HepG2 (cell line): Measurements from ENCODE around the gene CBX2. TPM values are rescaled to one million over a fixed set of nuclear protein-coding genes. Genes with fewer than 3 reads are reported as not detected.

Experiments
- DPF2 ChIP-seq: sonication (generic); formaldehyde crosslinking; IDR thresholded peaks from 2 replicates; pipeline ENCODE4 v1.4.0; 2020; ENCODE audit warnings: mild to moderate bottlenecking, low read depth, missing genetic modification reagents, borderline replicate concordance
- DR1 ChIP-seq: sonication (generic); formaldehyde crosslinking; IDR thresholded peaks from 2 replicates; pipeline ENCODE4 v1.8.0; 2021; ENCODE audit warnings: mild to moderate bottlenecking, missing genetic modification reagents, inconsistent platforms
- ELF4 ChIP-seq: sonication (generic); formaldehyde crosslinking; IDR thresholded peaks from 2 replicates; pipeline ENCODE4 v1.5.0; 2020; ENCODE audit warnings: missing genetic modification reagents, mild to moderate bottlenecking, moderate library complexity, borderline replicate concordance
- FOXJ3 ChIP-seq: sonication (generic); formaldehyde crosslinking; IDR thresholded peaks from 2 replicates; pipeline ENCODE4 v1.4.0; 2020; ENCODE audit warnings: missing genetic modification reagents, mild to moderate bottlenecking, borderline replicate concordance
- GTF2F1 ChIP-seq: fragments of 150-350 bp; IDR thresholded peaks from 2 replicates; pipeline ENCODE4 v1.6.1; 2014; ENCODE audit warnings: low read length
- HCFC1 ChIP-seq: fragments of 150-350 bp; IDR thresholded peaks from 2 replicates; pipeline ENCODE4 v1.6.1; 2014; ENCODE audit warnings: low read depth, low read length
- KDM6A ChIP-seq: IDR thresholded peaks from 2 replicates; pipeline ENCODE4 v1.6.1; 2016; ENCODE audit warnings: low read depth
- LRRFIP1 ChIP-seq: sonication (generic); formaldehyde crosslinking; conservative IDR thresholded peaks from 2 replicates; pipeline ENCODE4 v1.4.0; 2020; ENCODE audit warnings: missing genetic modification reagents
- MLXIP ChIP-seq: sonication (generic); formaldehyde crosslinking; IDR thresholded peaks from 2 replicates; pipeline ENCODE4 v1.9.0; 2021; ENCODE audit warnings: missing genetic modification reagents, borderline replicate concordance
- MYC ChIP-seq: sonication (generic); formaldehyde crosslinking; IDR thresholded peaks from 2 replicates; pipeline ENCODE4 v1.9.0; 2021; ENCODE audit warnings: missing genetic modification reagents, borderline replicate concordance
- TARDBP ChIP-seq: sonication (generic); formaldehyde crosslinking; IDR thresholded peaks from 2 replicates; pipeline ENCODE4 v1.8.0; 2022; ENCODE audit warnings: mild to moderate bottlenecking, missing genetic modification reagents
- ZFP36L1 ChIP-seq: sonication (generic); formaldehyde crosslinking; IDR thresholded peaks from 2 replicates; pipeline ENCODE4 v1.8.0; 2022; ENCODE audit warnings: mild to moderate bottlenecking, missing genetic modification reagents, moderate library complexity
- ZNF263 ChIP-seq: sonication (generic); formaldehyde crosslinking; IDR thresholded peaks from 2 replicates; pipeline ENCODE4 v1.4.0; 2020; ENCODE audit warnings: missing genetic modification reagents
- ZNF343 ChIP-seq: sonication (generic); formaldehyde crosslinking; IDR thresholded peaks from 2 replicates; pipeline ENCODE4 v1.4.0; 2020; ENCODE audit warnings: mild to moderate bottlenecking, missing genetic modification reagents
- ZNF510 ChIP-seq: sonication (generic); formaldehyde crosslinking; IDR thresholded peaks from 2 replicates; pipeline ENCODE4 v1.4.0; 2020; ENCODE audit warnings: low read depth, mild to moderate bottlenecking, missing genetic modification reagents
- ZNF550 ChIP-seq: sonication (generic); formaldehyde crosslinking; IDR thresholded peaks from 2 replicates; pipeline ENCODE4 v1.4.0; 2020; ENCODE audit warnings: mild to moderate bottlenecking, missing genetic modification reagents, borderline replicate concordance
- ZNF609 ChIP-seq: sonication (generic); formaldehyde crosslinking; IDR thresholded peaks from 2 replicates; pipeline ENCODE4 v1.4.0; 2020; ENCODE audit warnings: mild to moderate bottlenecking, missing genetic modification reagents, borderline replicate concordance
- ZNF782 ChIP-seq: sonication (generic); formaldehyde crosslinking; IDR thresholded peaks from 2 replicates; pipeline ENCODE4 v1.4.0; 2020; ENCODE audit warnings: missing genetic modification reagents, mild to moderate bottlenecking, borderline replicate concordance
- ZSCAN21 ChIP-seq: sonication (generic); formaldehyde crosslinking; IDR thresholded peaks from 2 replicates; pipeline ENCODE4 v1.8.0; 2022; ENCODE audit warnings: mild to moderate bottlenecking, missing genetic modification reagents, moderate library complexity, borderline replicate concordance
- polyA plus RNA-seq, 8 experiments: library from polyadenylated mRNA; depleted of rRNA in 3 of 8; stranded (reverse) in 7 of 8; unstranded in 1 of 8; fragments of >200 nt; fragmentation: Illumina TruSeq in 4 of 8; extraction: Trizol in 4 of 8; gene quantifications; 2 replicates each; pipeline versions ENCODE4 v1.2.1 to v1.2.3, GENCODE V29; 2011 to 2016; ENCODE audit warnings: low read depth in 4 of 8, missing spikeins in 1 of 8, mixed read lengths in 1 of 8; ENCODE audit not compliant: insufficient read depth in 1 of 8
- total RNA-seq, 5 experiments: library from RNA; depleted of rRNA; stranded (reverse); fragments of >200 nt; fragmentation: Illumina TruSeq; extraction: Trizol; gene quantifications; 2 replicates each; pipeline ENCODE4 v1.2.3, GENCODE V29; 2016; ENCODE audit warnings: low read depth in 1 of 5

The CBX2 gene
- total and polyA plus RNA-seq, 2 of the 13 experiments (the other 11 are each of a cell fraction or from before 2014, with no cell fraction given): 14.5 to 31.1 TPM

- TF ChIP-seq LRRFIP1 (no peak), ZNF609 (CRISPR knock-in tag) (0 out of 2 replicates have a peak, but pooled peaks have one; percentile 27), ZNF550 (CRISPR knock-in tag) (0 out of 2 replicates have a peak, but pooled peaks have one; percentile 47), DR1 (CRISPR knock-in tag) (no peak), MYC (CRISPR knock-in tag) (peak; percentile 67; the same call in 1 of the 2 replicates), ZNF782 (CRISPR knock-in tag) (peak; percentile 40; the same call in 1 of the 2 replicates), DPF2 (CRISPR knock-in tag) (no peak), ZNF343 (CRISPR knock-in tag) (peak; percentile 18; the same call in 1 of the 2 replicates), ZFP36L1 (no peak), HCFC1 (no peak), ZNF510 (CRISPR knock-in tag) (no peak), FOXJ3 (CRISPR knock-in tag) (no peak), ELF4 (CRISPR knock-in tag) (no peak), KDM6A (CRISPR knock-in tag) (no peak), ZNF263 (CRISPR knock-in tag) (no peak), GTF2F1 (no peak), ZSCAN21 (CRISPR knock-in tag) (0 out of 2 replicates have a peak, but pooled peaks have one; percentile 1), MLXIP (CRISPR knock-in tag) (no peak), TARDBP (CRISPR knock-in tag) (no peak)
These were observed 20.6 kb downstream of the CBX2 start (continued) for GRCh38 chr17:79798299-79799173.
